ENCODE measurements around the gene KIRREL3. TPM values are rescaled to one million over a fixed set of nuclear protein-coding genes. Genes with fewer than 3 reads are reported as not detected.

The KIRREL3 gene
- total RNA-seq, 1 donor = 0.45 TPM

GRCh38 chr11:126426106-126426505, 574.5 kb downstream of the KIRREL3 start:
- DNase-seq (ENCODE audit: low read depth) = no peak
- no peak for TF ChIP-seq CTCF (IDR thresholded peaks at IDR 0.05; ENCODE audit: insufficient read depth, low read length)
- H3K4me3 ChIP-seq (ENCODE audit: low read depth, low read length) = no peak overlapping the region

- TF ChIP-seq CTCF (IDR thresholded peaks at IDR 0.05; ENCODE audit: insufficient read depth, low read length) = no peak
- no peak overlapping the region for H3K4me3 ChIP-seq (ENCODE audit: low read depth, low read length)
- no peak for DNase-seq (ENCODE audit: low read depth)
Measured at GRCh38 chr11:126424471-126425039, 576.0 kb downstream of the KIRREL3 start.

GRCh38 chr11:126423743-126424142, 576.8 kb downstream of the KIRREL3 start:
- no peak for TF ChIP-seq CTCF (IDR thresholded peaks at IDR 0.05; ENCODE audit: insufficient read depth, low read length)

GRCh38 chr11:126423154-126423553, 577.4 kb downstream of the KIRREL3 start:
- no peak overlapping the region for H3K4me3 ChIP-seq (ENCODE audit: low read depth, low read length)
- no peak for TF ChIP-seq CTCF (IDR thresholded peaks at IDR 0.05; ENCODE audit: insufficient read depth, low read length)
- no peak for DNase-seq (ENCODE audit: low read depth)

More at GRCh38 chr11:126423743-126424142, 576.8 kb downstream of the KIRREL3 start:
- no peak overlapping the region for H3K4me3 ChIP-seq (ENCODE audit: low read depth, low read length)
- no peak for DNase-seq (ENCODE audit: low read depth)

GRCh38 chr11:126422446-126422845, 578.1 kb downstream of the KIRREL3 start:
- H3K4me3 ChIP-seq (ENCODE audit: low read depth, low read length) = no peak overlapping the region
- no peak for DNase-seq (ENCODE audit: low read depth)
- no peak for TF ChIP-seq CTCF (IDR thresholded peaks at IDR 0.05; ENCODE audit: insufficient read depth, low read length)

GRCh38 chr11:126421271-126421671, 579.3 kb downstream of the KIRREL3 start:
- no peak for DNase-seq (ENCODE audit: low read depth)
- H3K4me3 ChIP-seq (ENCODE audit: low read depth, low read length) = no peak overlapping the region
- TF ChIP-seq CTCF (IDR thresholded peaks at IDR 0.05; ENCODE audit: insufficient read depth, low read length) = no peak

- no peak for TF ChIP-seq CTCF (IDR thresholded peaks at IDR 0.05; ENCODE audit: insufficient read depth, low read length)
- H3K4me3 ChIP-seq (ENCODE audit: low read depth, low read length) = no peak overlapping the region
- DNase-seq (ENCODE audit: low read depth) = no peak
Measured at GRCh38 chr11:126420698-126421256, 579.8 kb downstream of the KIRREL3 start.
